ENCODE results near the gene EVX2. TPM values are rescaled to one million over a fixed set of nuclear protein-coding genes. Genes with fewer than 3 reads are reported as not detected.

Gene EVX2
- total RNA-seq, 2 experiments from 2014 or later = not detected

GRCh38 chr2:176127774-176128072, 44.0 kb upstream of the EVX2 start:
- no peak overlapping the region for H3K27ac ChIP-seq (ENCODE audit: low read depth in 1 of 2, low read length in 2 of 2)
- DNase-seq (no peak), ATAC-seq (ENCODE audit: poor library complexity) (no peak)
- ChIA-PET POLR2A (interaction anchor here (1.2 kb wide), 1 partner anchor 327 kb away, joined by 8 read pairs; no protein-coding TSS in a partner anchor), CTCF (interaction anchor here (0.8 to 4.4 kb wide), 10 partner anchors 11 to 1034 kb away, joined by 3 to 42 read pairs (median 4); partner anchors contain the start of gene HOXD10)
- H3K4me1 ChIP-seq (ENCODE audit: insufficient read depth, low read length) = peaks cover 43% of the 10 kb centered on the region
- H3K9me3 ChIP-seq (ENCODE audit: control insufficient read depth in 1 of 2, insufficient read depth in 1 of 2, low read length in 2 of 2) = peaks cover 0 to 37% of the 10 kb centered on the region in 2 experiments
- peak overlapping the region; percentile 35 for H3K27ac Mint-ChIP-seq
- peaks cover 49% of the 10 kb centered on the region for H3K4me1 Mint-ChIP-seq (ENCODE audit: low read depth)
- no peak for TF ChIP-seq CTCF (IDR thresholded peaks at IDR 0.05)
- H3K27me3 Mint-ChIP-seq = peaks cover 85% of the 10 kb centered on the region
- H3K27me3 ChIP-seq (ENCODE audit: control insufficient read depth in 1 of 2, insufficient read depth in 2 of 2, low read length in 2 of 2) = peaks cover 80 to 90% of the 10 kb centered on the region in 2 experiments
- H3K4me3 ChIP-seq (ENCODE audit: low read length) = no peak overlapping the region
- intact Hi-C loops (cut with DNase I, micrococcal nuclease) = loop anchor here (1.0 to 10.0 kb wide), 9 partner anchors 47 to 1021 kb away; no protein-coding TSS in a partner anchor
- no peaks in the 10 kb centered on the region for H3K9me3 Mint-ChIP-seq
- peak overlapping the region; percentile 31 for H3K4me3 Mint-ChIP-seq
- no peaks in the 10 kb centered on the region for H3K36me3 Mint-ChIP-seq (ENCODE audit: low read depth)
- no peaks in the 10 kb centered on the region for H3K36me3 ChIP-seq (ENCODE audit: insufficient read depth, low read length)

GRCh38 chr2:176126929-176127773, 43.4 kb upstream of the EVX2 start:
- ChIA-PET CTCF (interaction anchor here (0.5 to 4.4 kb wide), 25 partner anchors 10 to 1037 kb away, joined by 3 to 42 read pairs (median 4); partner anchors contain the start of gene HOXD10), POLR2A (interaction anchor here (0.5 to 1.4 kb wide), 6 partner anchors 12 to 1022 kb away, joined by 3 to 8 read pairs (median 3); no protein-coding TSS in a partner anchor)
- Histone ChIP-seq H3K4me3 (ENCODE audit: low read length) (no peak overlapping the region), H3K36me3 (ENCODE audit: insufficient read depth, low read length) (no peaks in the 10 kb centered on the region), H3K27ac (ENCODE audit: low read depth in 1 of 2, low read length in 2 of 2) (no peak overlapping the region), H3K9me3 (ENCODE audit: control insufficient read depth in 1 of 2, insufficient read depth in 1 of 2, low read length in 2 of 2) (peaks cover 0 to 43% of the 10 kb centered on the region in 2 experiments), H3K27me3 (ENCODE audit: control insufficient read depth in 1 of 2, insufficient read depth in 2 of 2, low read length in 2 of 2) (peaks cover 79 to 90% of the 10 kb centered on the region in 2 experiments), H3K4me1 (ENCODE audit: insufficient read depth, low read length) (peaks cover 43% of the 10 kb centered on the region)
- DNase-seq = peak; percentile 54 to 85 (median 65)
- ATAC-seq (ENCODE audit: poor library complexity) = no peak
- intact Hi-C loops (cut with DNase I, micrococcal nuclease) = loop anchor here (1.0 to 10.0 kb wide), 9 partner anchors 48 to 1022 kb away; no protein-coding TSS in a partner anchor
- TF ChIP-seq CTCF (IDR thresholded peaks at IDR 0.05) = peak; percentile 99
- Mint-ChIP-seq H3K27me3 (peaks cover 84% of the 10 kb centered on the region), H3K27ac (peak overlapping the region; percentile 38), H3K4me1 (ENCODE audit: low read depth) (peaks cover 45% of the 10 kb centered on the region), H3K4me3 (no peak overlapping the region), H3K36me3 (ENCODE audit: low read depth) (no peaks in the 10 kb centered on the region), H3K9me3 (no peaks in the 10 kb centered on the region)

GRCh38 chr2:176125772-176126054, 42.0 kb upstream of the EVX2 start:
- TF ChIP-seq CTCF (IDR thresholded peaks at IDR 0.05) = no peak
- no peak for DNase-seq
- CTCF ChIA-PET = interaction anchor here (1.6 to 4.4 kb wide), 4 partner anchors 318 to 1023 kb away, joined by 3 to 42 read pairs (median 19); no protein-coding TSS in a partner anchor
- H3K9me3 Mint-ChIP-seq = no peaks in the 10 kb centered on the region
- H3K4me1 ChIP-seq (ENCODE audit: insufficient read depth, low read length) = peaks cover 45% of the 10 kb centered on the region
- no peaks in the 10 kb centered on the region for H3K36me3 Mint-ChIP-seq (ENCODE audit: low read depth)
- peaks cover 0 to 50% of the 10 kb centered on the region in 2 experiments for H3K9me3 ChIP-seq (ENCODE audit: control insufficient read depth in 1 of 2, insufficient read depth in 1 of 2, low read length in 2 of 2)
- H3K27me3 Mint-ChIP-seq = peaks cover 84% of the 10 kb centered on the region
- no peak overlapping the region for H3K27ac ChIP-seq (ENCODE audit: low read depth in 1 of 2, low read length in 2 of 2)
- H3K36me3 ChIP-seq (ENCODE audit: insufficient read depth, low read length) = no peaks in the 10 kb centered on the region
- H3K4me3 Mint-ChIP-seq = no peak overlapping the region
- ATAC-seq (ENCODE audit: poor library complexity) = no peak
- peaks cover 79 to 90% of the 10 kb centered on the region in 2 experiments for H3K27me3 ChIP-seq (ENCODE audit: control insufficient read depth in 1 of 2, insufficient read depth in 2 of 2, low read length in 2 of 2)
- H3K4me1 Mint-ChIP-seq (ENCODE audit: low read depth) = peaks cover 31% of the 10 kb centered on the region
- H3K4me3 ChIP-seq (ENCODE audit: low read length) = no peak overlapping the region
- no peak overlapping the region for H3K27ac Mint-ChIP-seq
- intact Hi-C loops (cut with DNase I, micrococcal nuclease) = loop anchor here (2.0 to 10.0 kb wide), 6 partner anchors 49 to 1023 kb away; no protein-coding TSS in a partner anchor
- POLR2A ChIA-PET = no interaction called here
